Naive thymus-derived CD4-positive, alpha-beta T cell (primary cell): Measurements from ENCODE around the gene OSBPL10. TPM values are rescaled to one million over a fixed set of nuclear protein-coding genes. Genes with fewer than 3 reads are reported as not detected.

Experiments used
- ATAC-seq: fragments of 150-1000 bp; cut with Tn5 transposase; 2 replicates; pipeline ENCODE4 v1.10.0; 2021; ENCODE audit warnings: mild to moderate bottlenecking, moderate library complexity
- CTCF ChIA-PET: fragments of 350-600 bp; sonication (Branson Sonifier 250); formaldehyde crosslinking; loops from one replicate; lab custom pipeline; 2021; ENCODE audit warnings: antibody characterized with exemption; lab: Charles Lee
- POLR2A ChIA-PET: fragments of 350-600 bp; sonication (Branson Sonifier 250); formaldehyde crosslinking; loops from one replicate; lab custom pipeline; 2021; ENCODE audit warnings: antibody characterized with exemption, inconsistent platforms; lab: Charles Lee
- DNase-seq, 9 donors: peaks; one replicate each; pipeline versions ENCODE4 v3.0.0 to v3.0.0-alpha.2; 2020 to 2022; ENCODE audit warnings: mixed read lengths in 1 of 9
- H3K27ac ChIP-seq: one replicate; pipeline ENCODE4 v1.7.0; 2013; ENCODE audit warnings: mild to moderate bottlenecking, low read depth, low read length, moderate library complexity
- H3K27me3 ChIP-seq, 2 donors: one replicate each; pipeline ENCODE4 v1.7.0; 2013; ENCODE audit warnings: low read length in 2 of 2, mild to moderate bottlenecking in 2 of 2, moderate library complexity in 2 of 2; ENCODE audit not compliant: control insufficient read depth in 2 of 2, insufficient read depth in 2 of 2
- H3K36me3 ChIP-seq, 3 experiments: 1 replicate in 2 of 3; 2 replicates in 1 of 3; pipeline ENCODE4 v1.7.0; 2013; ENCODE audit warnings: low read length in 3 of 3, mild to moderate bottlenecking in 3 of 3, moderate library complexity in 1 of 3; ENCODE audit not compliant: insufficient read depth in 3 of 3, control insufficient read depth in 2 of 3
- H3K4me1 ChIP-seq, 2 donors: one replicate each; pipeline ENCODE4 v1.7.0; 2013; ENCODE audit warnings: low read length in 2 of 2, mild to moderate bottlenecking in 2 of 2, moderate library complexity in 1 of 2; ENCODE audit not compliant: control insufficient read depth in 2 of 2, insufficient read depth in 2 of 2
- H3K4me3 ChIP-seq: 2 replicates; pipeline ENCODE4 v1.7.0; 2013; ENCODE audit warnings: mild to moderate bottlenecking, low read length
- H3K9me3 ChIP-seq, 3 experiments: 1 replicate in 2 of 3; 2 replicates in 1 of 3; pipeline ENCODE4 v1.7.0; 2013; ENCODE audit warnings: low read length in 3 of 3; ENCODE audit not compliant: control insufficient read depth in 2 of 3
- H3K27ac Mint-ChIP-seq, 9 donors: one replicate each; pipeline ENCODE4 v1.8.0; 2020 to 2022; ENCODE audit warnings: mixed read lengths in 9 of 9, mild to moderate bottlenecking in 8 of 9, moderate library complexity in 5 of 9, inconsistent platforms in 2 of 9
- H3K27me3 Mint-ChIP-seq, 5 donors: one replicate each; pipeline ENCODE4 v1.8.0; 2021 to 2022; ENCODE audit warnings: mixed read lengths in 5 of 5, mild to moderate bottlenecking in 1 of 5
- H3K36me3 Mint-ChIP-seq, 5 donors: one replicate each; pipeline ENCODE4 v1.8.0; 2020 to 2022; ENCODE audit warnings: mixed read lengths in 5 of 5, mild to moderate bottlenecking in 3 of 5, inconsistent platforms in 1 of 5
- H3K4me1 Mint-ChIP-seq, 7 donors: one replicate each; pipeline ENCODE4 v1.8.0; 2020 to 2022; ENCODE audit warnings: mixed read lengths in 7 of 7, mild to moderate bottlenecking in 3 of 7, inconsistent platforms in 1 of 7
- H3K4me3 Mint-ChIP-seq, 10 donors: one replicate each; pipeline ENCODE4 v1.8.0; 2020 to 2022; ENCODE audit warnings: mild to moderate bottlenecking in 10 of 10, mixed read lengths in 10 of 10, moderate library complexity in 6 of 10, inconsistent platforms in 2 of 10
- H3K9me3 Mint-ChIP-seq, 11 donors: one replicate each; pipeline ENCODE4 v1.8.0; 2020 to 2022; ENCODE audit warnings: mixed read lengths in 11 of 11, mild to moderate bottlenecking in 4 of 11, inconsistent platforms in 1 of 11, moderate library complexity in 1 of 11
- intact Hi-C, 2 donors: fragments of 100-400 bp; cut with micrococcal nuclease; formaldehyde crosslinking; loops; one replicate each; pipeline ENCODE4 v1.15.1; 2023
- polyA plus RNA-seq, 2 donors: library from polyadenylated mRNA; unstranded; fragments of 300-500 nt; fragmentation: Illumina TruSeq; gene quantifications; one replicate each; pipeline ENCODE4 v1.2.3, GENCODE V29; 2021
- total RNA-seq, 6 experiments: library from RNA in 5 of 6; stranded (reverse) in 5 of 6; gene quantifications; 1 replicate in 5 of 6; 2 replicates in 1 of 6; pipeline ENCODE4 v1.2.3 and lab custom pipeline; 2021 to 2026

The OSBPL10 gene
- total and polyA plus RNA-seq, 7 experiments from 2014 or later, result 0.15 to 6.8 (median 0.59) TPM

DNA sequence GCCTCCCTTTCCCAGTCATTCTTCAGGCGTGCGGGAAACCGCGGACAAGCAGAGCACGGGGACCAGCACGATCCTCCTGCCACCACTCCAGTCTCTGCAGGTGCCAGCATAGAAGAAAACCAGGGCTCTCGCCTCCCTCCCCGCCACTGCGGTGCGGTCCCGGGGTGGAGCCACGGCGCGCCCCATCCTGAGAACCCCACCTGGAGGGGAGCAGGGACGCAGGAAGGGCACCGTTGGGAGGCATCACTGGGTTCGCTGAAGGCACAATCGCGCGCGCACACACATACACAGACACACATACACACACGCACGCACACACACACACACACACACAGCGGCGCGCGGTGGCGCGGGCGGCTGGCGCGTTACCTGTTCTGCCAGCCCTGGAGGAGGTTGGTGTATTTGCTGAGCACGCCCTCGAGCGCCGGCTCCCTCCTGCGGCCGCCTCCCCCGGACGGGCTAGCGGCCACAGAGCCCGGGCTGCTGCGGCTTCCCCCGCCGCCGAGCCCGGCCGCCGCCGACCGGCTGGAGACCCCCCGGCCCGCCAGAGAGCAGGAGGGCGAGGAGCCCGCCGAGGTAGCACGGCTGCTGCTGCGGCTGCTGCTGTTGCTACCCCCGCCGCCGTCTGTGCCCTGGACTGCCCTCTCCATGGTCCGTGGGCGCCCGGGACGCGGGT lies 394 bp downstream of the OSBPL10 start:
- peak overlapping the region; percentile 74 to 95 (median 80) for H3K4me3 Mint-ChIP-seq
- DNase-seq (peak in 8 of 9 donors; percentile 8 to 56 (median 35)), ATAC-seq (peak; percentile 67)
- Histone ChIP-seq H3K27me3 (peaks cover 8 to 9% of the 10 kb centered on the region in 2 donors), H3K27ac (no peak overlapping the region), H3K9me3 (no peaks in the 10 kb centered on the region), H3K4me1 (no peaks in the 10 kb centered on the region), H3K4me3 (peak overlapping the region; percentile 56), H3K36me3 (no peaks in the 10 kb centered on the region)
- H3K27me3 Mint-ChIP-seq, result peaks cover 24 to 65% (median 40%) of the 10 kb centered on the region in 5 donors
- ChIA-PET CTCF (no interaction called here), POLR2A (no interaction called here)
- peaks cover 0 to 2% (median 0%) of the 10 kb centered on the region in 11 donors for H3K9me3 Mint-ChIP-seq
- peaks cover 0 to 26% (median 12%) of the 10 kb centered on the region in 7 donors for H3K4me1 Mint-ChIP-seq
- intact Hi-C loops, result loop anchor here in 1 of 2 donors (2.0 kb wide), 1 partner anchor 62 kb away; no protein-coding TSS in a partner anchor
- peaks cover 0 to 4% (median 0%) of the 10 kb centered on the region in 5 donors for H3K36me3 Mint-ChIP-seq
- H3K27ac Mint-ChIP-seq, result peak overlapping the region in 2 of 9 donors; percentile 10 to 34

DNA sequence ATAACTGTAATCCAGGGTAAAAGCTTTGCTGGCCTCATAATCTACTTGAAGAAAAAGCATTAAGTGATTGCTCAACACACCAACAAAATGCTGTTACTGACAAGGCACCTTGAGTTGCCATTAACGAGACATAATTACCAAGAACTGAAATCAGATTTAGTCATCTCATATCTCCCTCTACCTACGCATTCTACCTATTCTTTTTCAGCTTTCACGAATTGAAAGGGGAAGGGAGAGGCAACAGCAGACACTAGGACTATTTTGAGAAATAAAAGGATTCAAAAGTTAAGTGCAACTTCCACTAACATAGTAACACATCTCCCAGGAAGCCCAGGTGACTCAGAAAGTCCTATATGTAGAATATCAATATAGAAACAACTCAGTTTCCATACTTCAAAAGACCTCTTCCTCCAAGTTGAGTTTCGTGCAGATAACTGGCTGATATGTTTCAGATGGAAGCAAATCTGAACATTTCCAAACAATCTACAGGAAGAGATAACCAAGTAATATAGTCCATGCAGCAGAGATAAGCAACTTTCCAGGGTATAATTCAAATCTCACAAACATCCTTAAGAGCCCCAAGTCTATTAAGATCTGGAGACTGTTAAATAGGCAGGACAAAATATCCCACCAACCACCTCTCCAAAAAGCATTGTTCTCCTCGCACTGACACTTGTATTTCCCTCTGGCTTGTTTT lies 1.9 kb downstream of the OSBPL10 start:
- Mint-ChIP-seq H3K27me3 (peaks cover 26 to 70% (median 40%) of the 10 kb centered on the region in 5 donors), H3K4me1 (peaks cover 0 to 26% (median 12%) of the 10 kb centered on the region in 7 donors), H3K36me3 (no peaks in the 10 kb centered on the region), H3K9me3 (peaks cover 0 to 2% (median 0%) of the 10 kb centered on the region in 11 donors), H3K4me3 (peak overlapping the region; percentile 28 to 95 (median 69)), H3K27ac (peak overlapping the region in 1 of 9 donors; percentile 63)
- no peaks in the 10 kb centered on the region for H3K36me3 ChIP-seq
- H3K4me3 ChIP-seq, result no peak overlapping the region
- peaks cover 8 to 9% of the 10 kb centered on the region in 2 donors for H3K27me3 ChIP-seq
- intact Hi-C loops, result no loop called here
- ChIA-PET CTCF (interaction anchor here (0.6 kb wide), 1 partner anchor 65 kb away, joined by 3 read pairs; no protein-coding TSS in a partner anchor), POLR2A (no interaction called here)
- DNase-seq (no peak), ATAC-seq (no peak)
- H3K9me3 ChIP-seq, result no peaks in the 10 kb centered on the region
- H3K27ac ChIP-seq, result no peak overlapping the region
- H3K4me1 ChIP-seq, result no peaks in the 10 kb centered on the region

DNA sequence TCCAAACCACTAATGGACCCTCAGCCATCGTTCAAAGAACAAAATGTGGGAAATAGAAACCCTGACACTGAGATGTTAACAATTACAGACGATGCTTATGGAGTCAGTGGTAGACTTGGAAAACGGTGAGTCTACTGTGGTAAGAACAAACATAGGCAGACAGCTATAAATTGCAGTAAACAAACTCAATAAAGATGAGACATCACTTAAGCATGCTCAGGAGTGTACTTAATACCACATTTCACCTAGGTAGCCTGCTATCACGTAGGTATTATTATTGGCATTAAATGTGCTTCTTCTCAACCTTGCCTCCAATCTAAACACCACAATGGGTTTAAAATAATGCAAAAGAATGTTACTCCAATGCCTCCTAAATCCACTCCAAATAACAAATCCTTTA lies 2.5 kb downstream of the OSBPL10 start:
- H3K4me3 Mint-ChIP-seq, result no peak overlapping the region
- DNase-seq (no peak), ATAC-seq (no peak)
- H3K4me3 ChIP-seq, result no peak overlapping the region
- peaks cover 0 to 2% (median 0%) of the 10 kb centered on the region in 11 donors for H3K9me3 Mint-ChIP-seq
- peaks cover 8 to 9% of the 10 kb centered on the region in 2 donors for H3K27me3 ChIP-seq
- ChIA-PET POLR2A (no interaction called here), CTCF (interaction anchor here (0.6 kb wide), 1 partner anchor 66 kb away, joined by 3 read pairs; no protein-coding TSS in a partner anchor)
- H3K4me1 ChIP-seq, result no peaks in the 10 kb centered on the region
- peaks cover 0 to 26% (median 12%) of the 10 kb centered on the region in 7 donors for H3K4me1 Mint-ChIP-seq
- intact Hi-C loops, result no loop called here
- no peaks in the 10 kb centered on the region for H3K9me3 ChIP-seq
- H3K27me3 Mint-ChIP-seq, result peaks cover 26 to 73% (median 40%) of the 10 kb centered on the region in 5 donors
- H3K36me3 ChIP-seq, result no peaks in the 10 kb centered on the region
- H3K27ac ChIP-seq, result no peak overlapping the region
- H3K27ac Mint-ChIP-seq, result peak overlapping the region in 1 of 9 donors; percentile 45
- H3K36me3 Mint-ChIP-seq, result no peaks in the 10 kb centered on the region

DNA sequence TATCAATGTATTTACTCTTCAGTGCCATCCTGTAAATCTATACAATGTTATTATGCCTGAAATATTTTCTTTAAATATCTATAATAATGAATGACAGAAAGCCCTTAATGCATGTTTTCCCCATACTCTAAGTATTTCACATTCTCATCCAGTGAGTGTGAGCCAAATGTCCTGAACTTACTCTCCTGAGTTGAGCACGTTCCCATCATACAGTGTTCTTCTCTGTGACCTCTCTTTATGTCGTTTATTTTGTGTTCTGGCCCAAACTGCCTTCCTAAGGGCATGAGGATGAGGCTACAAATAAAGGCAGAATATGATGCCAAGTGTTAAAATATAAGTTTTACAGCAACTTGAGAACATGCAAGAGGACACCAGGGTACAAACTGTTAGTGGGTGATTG lies 3.3 kb downstream of the OSBPL10 start:
- no peak for ATAC-seq
- no peak for DNase-seq
- Histone ChIP-seq H3K27me3 (peaks cover 8 to 9% of the 10 kb centered on the region in 2 donors), H3K36me3 (no peaks in the 10 kb centered on the region), H3K9me3 (no peaks in the 10 kb centered on the region), H3K27ac (no peak overlapping the region), H3K4me1 (no peaks in the 10 kb centered on the region), H3K4me3 (no peak overlapping the region)
- ChIA-PET POLR2A (no interaction called here), CTCF (no interaction called here)
- no peak overlapping the region for H3K27ac Mint-ChIP-seq
- H3K4me3 Mint-ChIP-seq, result peak overlapping the region in 1 of 10 donors; percentile 3
- peaks cover 25 to 67% (median 39%) of the 10 kb centered on the region in 5 donors for H3K27me3 Mint-ChIP-seq
- intact Hi-C loops, result no loop called here
- H3K36me3 Mint-ChIP-seq, result no peaks in the 10 kb centered on the region
- H3K4me1 Mint-ChIP-seq, result peaks cover 0 to 26% (median 12%) of the 10 kb centered on the region in 7 donors
- peaks cover 0 to 2% (median 0%) of the 10 kb centered on the region in 11 donors for H3K9me3 Mint-ChIP-seq

DNA sequence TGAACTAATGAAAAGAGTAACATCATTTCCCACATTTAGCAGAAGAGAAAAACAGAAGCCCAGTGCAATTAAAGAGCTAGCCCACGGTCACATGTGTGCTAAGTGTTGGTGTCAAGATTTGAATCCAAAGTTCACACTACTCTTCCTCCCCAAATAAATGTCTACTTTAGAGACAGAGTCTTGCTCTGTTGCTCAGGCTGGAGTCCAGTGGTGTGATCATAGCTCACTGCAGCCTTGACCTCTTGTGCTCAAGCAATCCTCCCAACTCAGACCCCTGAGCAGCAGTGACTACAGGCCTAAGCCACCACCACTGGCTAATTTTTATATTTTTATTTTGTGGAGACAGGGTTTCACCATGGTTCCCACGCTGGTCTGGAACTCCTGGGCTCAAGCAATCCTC lies 4.8 kb downstream of the OSBPL10 start:
- Histone ChIP-seq H3K9me3 (no peaks in the 10 kb centered on the region), H3K27me3 (peaks cover 0 to 9% of the 10 kb centered on the region in 2 donors), H3K4me3 (no peak overlapping the region), H3K4me1 (no peaks in the 10 kb centered on the region), H3K27ac (no peak overlapping the region), H3K36me3 (no peaks in the 10 kb centered on the region)
- intact Hi-C loops, result no loop called here
- Mint-ChIP-seq H3K4me3 (no peak overlapping the region), H3K36me3 (no peaks in the 10 kb centered on the region), H3K9me3 (peaks cover 0 to 2% (median 0%) of the 10 kb centered on the region in 11 donors), H3K27ac (no peak overlapping the region), H3K27me3 (peaks cover 11 to 56% (median 27%) of the 10 kb centered on the region in 5 donors), H3K4me1 (peaks cover 0 to 24% (median 7%) of the 10 kb centered on the region in 7 donors)
- CTCF ChIA-PET, result no interaction called here
- DNase-seq, result no peak
- POLR2A ChIA-PET, result no interaction called here
- no peak for ATAC-seq

DNA sequence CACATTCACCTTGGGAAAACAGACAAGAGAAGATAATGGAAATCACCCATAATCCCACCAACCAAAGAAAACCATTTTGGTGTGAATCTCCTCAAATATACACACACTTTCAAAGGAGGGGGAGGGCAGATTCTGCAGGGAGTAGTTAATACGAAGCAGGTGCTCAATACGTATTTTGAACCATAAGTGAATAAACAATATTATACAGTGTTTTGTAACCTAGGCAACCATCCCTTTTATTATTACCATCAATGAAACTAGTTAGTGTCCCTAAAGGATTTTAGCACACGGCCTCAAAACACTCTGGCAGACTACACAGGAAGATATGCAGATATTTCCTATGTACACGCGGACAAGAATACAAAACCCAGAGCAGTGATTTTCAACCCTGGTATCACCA lies 6.1 kb downstream of the OSBPL10 start:
- ChIA-PET CTCF (no interaction called here), POLR2A (no interaction called here)
- H3K4me1 ChIP-seq, result no peaks in the 10 kb centered on the region
- H3K9me3 ChIP-seq, result no peaks in the 10 kb centered on the region
- H3K36me3 ChIP-seq, result no peaks in the 10 kb centered on the region
- DNase-seq (no peak), ATAC-seq (no peak)
- Mint-ChIP-seq H3K27me3 (peaks cover 10 to 51% (median 24%) of the 10 kb centered on the region in 5 donors), H3K9me3 (peaks cover 0 to 2% (median 0%) of the 10 kb centered on the region in 11 donors), H3K27ac (no peak overlapping the region), H3K4me1 (peaks cover 0 to 19% (median 7%) of the 10 kb centered on the region in 7 donors), H3K36me3 (no peaks in the 10 kb centered on the region), H3K4me3 (no peak overlapping the region)
- H3K27me3 ChIP-seq, result peaks cover 0 to 9% of the 10 kb centered on the region in 2 donors
- no peak overlapping the region for H3K4me3 ChIP-seq
- H3K27ac ChIP-seq, result no peak overlapping the region
- intact Hi-C loops, result no loop called here
